Panc1 (cell line): ENCODE measurements around the gene PSMB4. TPM values are rescaled to one million over a fixed set of nuclear protein-coding genes. Genes with fewer than 3 reads are reported as not detected.

ENCODE experiments used
- ATAC-seq: fragments of 200-7000 bp; cut with Tn5 transposase; 2 replicates; pipeline ENCODE4 v1.9.1; 2020; ENCODE audit warnings: mild to moderate bottlenecking, moderate library complexity
- BruUV-seq: library from RNA; stranded (reverse); fragments of 400-500 nt; replicated peaks from 2 replicates; lab custom pipeline; 2021; lab: Mats Ljungman, UMichigan
- CTCF ChIA-PET: fragments of 300-600 bp; sonication (Branson Sonifier 250); formaldehyde crosslinking; loops from one replicate; lab custom pipeline; 2022; ENCODE audit warnings: antibody characterized with exemption; lab: Charles Lee
- POLR2A ChIA-PET: fragments of 300-600 bp; sonication (Branson Sonifier 250); formaldehyde crosslinking; loops from one replicate; lab custom pipeline; 2022; ENCODE audit warnings: antibody characterized with exemption; lab: Charles Lee
- DNase-seq: peaks from one replicate; pipeline ENCODE4 v3.0.0-alpha.2; 2010; ENCODE audit warnings: low read depth, low spot score
- H3K27ac ChIP-seq: 2 replicates; pipeline ENCODE4 v1.5.1; 2011; ENCODE audit warnings: mild to moderate bottlenecking, low read length, inconsistent platforms
- H3K27me3 ChIP-seq: fragments of 200-500 bp; sonication (Bioruptor generic); 2 replicates; pipeline ENCODE4 v1.6.0; 2014; ENCODE audit warnings: low read length, inconsistent platforms; ENCODE audit not compliant: control insufficient read depth, insufficient read depth
- H3K36me3 ChIP-seq: fragments of 200-500 bp; sonication (Bioruptor generic); 2 replicates; pipeline ENCODE4 v1.5.1; 2014; ENCODE audit warnings: inconsistent platforms, mild to moderate bottlenecking, low read length, moderate library complexity; ENCODE audit not compliant: control insufficient read depth, insufficient read depth
- H3K4me1 ChIP-seq: 2 replicates; pipeline ENCODE4 v1.5.1; 2011; ENCODE audit warnings: inconsistent platforms, mild to moderate bottlenecking, low read length, moderate library complexity; ENCODE audit not compliant: control insufficient read depth, insufficient read depth
- H3K4me3 ChIP-seq, 2 experiments: 2 replicates each; pipeline ENCODE4 v1.5.1; 2011 to 2012; ENCODE audit warnings: low read depth in 2 of 2, low read length in 2 of 2, mild to moderate bottlenecking in 2 of 2, inconsistent platforms in 1 of 2, moderate library complexity in 1 of 2
- H3K9me3 ChIP-seq: fragments of 200-500 bp; sonication (Bioruptor generic); 2 replicates; pipeline ENCODE4 v1.5.1; 2014; ENCODE audit warnings: low read depth, mild to moderate bottlenecking, inconsistent platforms, low read length, moderate library complexity; ENCODE audit not compliant: control insufficient read depth, insufficient read depth
- POLR2AphosphoS5 ChIP-seq: IDR thresholded peaks from 2 replicates; pipeline ENCODE4 v1.6.1; 2012; ENCODE audit warnings: mild to moderate bottlenecking, low read depth, low read length, moderate library complexity
- SIN3A ChIP-seq: IDR thresholded peaks from 2 replicates; pipeline ENCODE4 v1.6.1; 2012; ENCODE audit warnings: low read depth, mild to moderate bottlenecking, low read length, moderate library complexity, borderline replicate concordance; ENCODE audit not compliant: insufficient read depth
- TCF7L2 ChIP-seq: IDR thresholded peaks from 2 replicates; pipeline ENCODE4 v1.6.1; 2011; ENCODE audit warnings: mild to moderate bottlenecking, low read depth, low read length, inconsistent platforms
- in situ Hi-C: cut with HindIII; loops from 2 replicates; pipeline ENCODE4 v1.10.0; 2016; ENCODE audit warnings: low sequenced_read_pairs, low pct_unique_long_range_greater_than_20kb
- intact Hi-C: fragments of 100-400 bp; cut with micrococcal nuclease; formaldehyde crosslinking; loops from one replicate; pipeline ENCODE4 v1.10.0; 2022; ENCODE audit not compliant: unreplicated experiment
- total RNA-seq: library from RNA; stranded (reverse); gene quantifications from one replicate; pipeline ENCODE4 v1.2.1, GENCODE V29; 2021; ENCODE audit not compliant: unreplicated experiment
- TF ChIP-seq, protein P1 (sequence below): fragments of 450-650 bp; IDR thresholded peaks from 2 replicates; pipeline ENCODE4 v1.5.1; 2017; ENCODE audit warnings: mild to moderate bottlenecking
- TF ChIP-seq, protein P2 (sequence below), 2 experiments: IDR thresholded peaks; 2 replicates each; pipeline ENCODE4 v1.6.1; 2011 to 2012; ENCODE audit warnings: low read depth in 2 of 2, control low read depth in 1 of 2, low read length in 1 of 2, mild to moderate bottlenecking in 1 of 2, moderate library complexity in 1 of 2; ENCODE audit not compliant: insufficient read depth in 1 of 2

Gene PSMB4
- total RNA-seq, 1 experiment from 2014 or later = 412 TPM

DNA sequence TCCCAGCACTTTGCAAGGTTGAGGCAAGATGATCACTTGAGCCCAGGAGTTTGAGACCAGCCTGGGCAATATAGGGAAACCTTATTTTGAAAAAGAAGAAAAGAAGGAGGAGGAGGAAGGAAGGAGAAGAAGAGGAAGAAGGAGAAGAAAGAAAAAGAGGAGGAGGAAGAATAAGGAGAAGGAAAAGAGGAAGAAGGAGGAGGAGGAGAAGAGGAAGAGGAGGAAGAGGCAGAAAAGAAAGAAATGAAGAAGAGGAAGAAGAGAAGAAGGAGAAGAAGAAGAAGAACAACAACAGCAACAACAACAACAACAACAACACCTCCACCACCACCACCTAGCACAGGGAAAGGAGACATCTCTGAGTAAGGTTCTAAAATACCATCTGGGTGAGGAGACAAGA is 37.5 kb upstream of the PSMB4 start:
- POLR2A ChIA-PET = no interaction called here
- CTCF ChIA-PET = interaction anchor here (1.2 kb wide), 1 partner anchor 18 kb away, joined by 3 read pairs; no protein-coding TSS in a partner anchor
- ATAC-seq (no peak), DNase-seq (no peak)
- intact Hi-C loops (no loop called here), in situ Hi-C loops (no loop called here)
- H3K36me3 ChIP-seq = no peaks in the 10 kb centered on the region
- no peak overlapping the region for H3K4me3 ChIP-seq
- H3K4me1 ChIP-seq = no peaks in the 10 kb centered on the region
- TF ChIP-seq SIN3A (no peak), POLR2AphosphoS5 (no peak), TCF7L2 (no peak)
- TF ChIP-seq, protein P1, sequence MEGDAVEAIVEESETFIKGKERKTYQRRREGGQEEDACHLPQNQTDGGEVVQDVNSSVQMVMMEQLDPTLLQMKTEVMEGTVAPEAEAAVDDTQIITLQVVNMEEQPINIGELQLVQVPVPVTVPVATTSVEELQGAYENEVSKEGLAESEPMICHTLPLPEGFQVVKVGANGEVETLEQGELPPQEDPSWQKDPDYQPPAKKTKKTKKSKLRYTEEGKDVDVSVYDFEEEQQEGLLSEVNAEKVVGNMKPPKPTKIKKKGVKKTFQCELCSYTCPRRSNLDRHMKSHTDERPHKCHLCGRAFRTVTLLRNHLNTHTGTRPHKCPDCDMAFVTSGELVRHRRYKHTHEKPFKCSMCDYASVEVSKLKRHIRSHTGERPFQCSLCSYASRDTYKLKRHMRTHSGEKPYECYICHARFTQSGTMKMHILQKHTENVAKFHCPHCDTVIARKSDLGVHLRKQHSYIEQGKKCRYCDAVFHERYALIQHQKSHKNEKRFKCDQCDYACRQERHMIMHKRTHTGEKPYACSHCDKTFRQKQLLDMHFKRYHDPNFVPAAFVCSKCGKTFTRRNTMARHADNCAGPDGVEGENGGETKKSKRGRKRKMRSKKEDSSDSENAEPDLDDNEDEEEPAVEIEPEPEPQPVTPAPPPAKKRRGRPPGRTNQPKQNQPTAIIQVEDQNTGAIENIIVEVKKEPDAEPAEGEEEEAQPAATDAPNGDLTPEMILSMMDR = no peak
- TF ChIP-seq, protein P2, sequence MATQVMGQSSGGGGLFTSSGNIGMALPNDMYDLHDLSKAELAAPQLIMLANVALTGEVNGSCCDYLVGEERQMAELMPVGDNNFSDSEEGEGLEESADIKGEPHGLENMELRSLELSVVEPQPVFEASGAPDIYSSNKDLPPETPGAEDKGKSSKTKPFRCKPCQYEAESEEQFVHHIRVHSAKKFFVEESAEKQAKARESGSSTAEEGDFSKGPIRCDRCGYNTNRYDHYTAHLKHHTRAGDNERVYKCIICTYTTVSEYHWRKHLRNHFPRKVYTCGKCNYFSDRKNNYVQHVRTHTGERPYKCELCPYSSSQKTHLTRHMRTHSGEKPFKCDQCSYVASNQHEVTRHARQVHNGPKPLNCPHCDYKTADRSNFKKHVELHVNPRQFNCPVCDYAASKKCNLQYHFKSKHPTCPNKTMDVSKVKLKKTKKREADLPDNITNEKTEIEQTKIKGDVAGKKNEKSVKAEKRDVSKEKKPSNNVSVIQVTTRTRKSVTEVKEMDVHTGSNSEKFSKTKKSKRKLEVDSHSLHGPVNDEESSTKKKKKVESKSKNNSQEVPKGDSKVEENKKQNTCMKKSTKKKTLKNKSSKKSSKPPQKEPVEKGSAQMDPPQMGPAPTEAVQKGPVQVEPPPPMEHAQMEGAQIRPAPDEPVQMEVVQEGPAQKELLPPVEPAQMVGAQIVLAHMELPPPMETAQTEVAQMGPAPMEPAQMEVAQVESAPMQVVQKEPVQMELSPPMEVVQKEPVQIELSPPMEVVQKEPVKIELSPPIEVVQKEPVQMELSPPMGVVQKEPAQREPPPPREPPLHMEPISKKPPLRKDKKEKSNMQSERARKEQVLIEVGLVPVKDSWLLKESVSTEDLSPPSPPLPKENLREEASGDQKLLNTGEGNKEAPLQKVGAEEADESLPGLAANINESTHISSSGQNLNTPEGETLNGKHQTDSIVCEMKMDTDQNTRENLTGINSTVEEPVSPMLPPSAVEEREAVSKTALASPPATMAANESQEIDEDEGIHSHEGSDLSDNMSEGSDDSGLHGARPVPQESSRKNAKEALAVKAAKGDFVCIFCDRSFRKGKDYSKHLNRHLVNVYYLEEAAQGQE (IDR thresholded peaks at IDR 0.05; ENCODE audit: insufficient read depth in 1 of 2, low read depth in 2 of 2, low read length in 1 of 2) = no peak
- H3K9me3 ChIP-seq = peaks cover 5% of the 10 kb centered on the region; the same call in 1 of the 2 replicates
- no peaks in the 10 kb centered on the region for H3K27me3 ChIP-seq
- no peak overlapping the region for H3K27ac ChIP-seq
- no TSS peak for BruUV-seq

DNA sequence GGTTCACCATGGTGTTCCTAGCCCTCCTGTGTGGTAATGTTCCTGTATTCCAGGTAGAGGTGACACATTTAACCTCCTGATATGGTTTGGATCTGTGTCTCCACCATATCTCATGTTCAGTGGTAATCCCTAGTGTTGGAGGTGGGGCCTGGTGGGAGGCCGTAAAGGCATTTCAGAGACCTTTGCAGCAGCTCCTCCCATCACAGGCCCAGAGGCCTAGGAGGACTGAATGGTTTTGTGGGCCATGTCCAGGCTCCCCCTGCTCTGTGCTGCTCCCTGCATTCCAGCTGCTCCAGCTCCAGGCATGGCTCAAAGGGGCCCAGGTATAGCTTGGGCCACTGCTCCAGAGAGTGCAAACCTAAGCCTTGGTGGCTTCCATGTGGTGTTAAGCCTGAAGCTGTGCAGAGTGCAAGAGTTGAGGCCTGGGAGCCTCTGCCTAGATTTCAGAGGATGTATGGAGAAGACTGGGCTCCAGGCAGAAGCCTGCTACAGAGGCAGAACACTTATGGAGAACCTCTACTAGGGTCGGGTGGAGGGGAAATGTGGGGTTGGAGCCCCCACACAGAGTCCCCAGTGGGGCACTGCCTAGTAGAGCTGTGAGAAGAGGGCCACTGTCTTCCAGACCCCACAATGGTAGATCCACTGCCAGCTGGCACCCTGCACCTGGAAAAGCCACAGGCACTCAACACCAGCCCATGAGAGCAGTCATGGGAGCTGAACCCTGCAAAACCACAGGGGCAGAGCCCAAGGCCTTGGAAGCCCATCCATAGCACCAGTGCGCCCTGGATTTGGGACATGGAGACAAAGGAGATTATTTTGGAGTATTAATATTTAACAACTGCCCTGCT is 36.8 kb upstream of the PSMB4 start:
- intact Hi-C loops = no loop called here
- Histone ChIP-seq H3K4me3 (no peak overlapping the region), H3K27me3 (no peaks in the 10 kb centered on the region), H3K4me1 (no peaks in the 10 kb centered on the region), H3K27ac (no peak overlapping the region), H3K36me3 (no peaks in the 10 kb centered on the region), H3K9me3 (peaks cover 5% of the 10 kb centered on the region; the same call in 1 of the 2 replicates)
- ChIA-PET CTCF (interaction anchor here (1.2 kb wide), 1 partner anchor 19 kb away, joined by 3 read pairs; no protein-coding TSS in a partner anchor), POLR2A (no interaction called here)
- ATAC-seq (no peak), DNase-seq (no peak)
- no TSS peak for BruUV-seq
- in situ Hi-C loops = no loop called here
- no peak for TF ChIP-seq SIN3A

DNA sequence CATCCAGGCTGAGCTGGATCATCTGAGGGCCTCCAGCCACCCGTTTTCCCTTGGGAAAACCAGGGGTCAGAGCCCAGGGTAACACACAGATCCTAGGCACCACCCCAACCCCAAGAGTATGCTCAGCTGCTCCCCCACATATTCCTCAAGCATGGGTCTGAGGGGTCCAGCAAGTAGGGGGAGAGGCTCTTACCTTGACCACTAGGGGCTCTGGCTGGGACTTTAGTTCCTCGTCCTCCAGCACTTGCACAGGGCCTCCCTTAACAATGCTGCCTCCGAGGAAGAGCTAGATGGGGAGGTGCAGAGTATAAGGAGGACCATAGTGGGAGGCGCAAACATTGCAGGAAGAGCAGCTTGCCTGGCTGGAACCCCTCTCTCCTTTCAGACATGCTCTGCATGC is 34.4 kb upstream of the PSMB4 start:
- DNase-seq (no peak), ATAC-seq (no peak)
- in situ Hi-C loops (no loop called here), intact Hi-C loops (no loop called here)
- TF ChIP-seq SIN3A = no peak
- no peak for TF ChIP-seq POLR2AphosphoS5
- TF ChIP-seq, protein P2 (IDR thresholded peaks at IDR 0.05; ENCODE audit: insufficient read depth in 1 of 2, low read depth in 2 of 2, low read length in 1 of 2) = no peak
- TF ChIP-seq, protein P1 = no peak
- H3K27ac ChIP-seq = no peak overlapping the region
- no peak overlapping the region for H3K4me3 ChIP-seq
- BruUV-seq = no TSS peak
- no peaks in the 10 kb centered on the region for H3K27me3 ChIP-seq
- H3K4me1 ChIP-seq = no peaks in the 10 kb centered on the region
- POLR2A ChIA-PET = no interaction called here
- CTCF ChIA-PET = no interaction called here
- no peaks in the 10 kb centered on the region for H3K36me3 ChIP-seq
- peaks cover 5% of the 10 kb centered on the region; the same call in 1 of the 2 replicates for H3K9me3 ChIP-seq
